GM23338 (cell line): ENCODE results near the gene TNFSF13. TPM values are rescaled to one million over a fixed set of nuclear protein-coding genes. Genes with fewer than 3 reads are reported as not detected.

Experiments used
- ATAC-seq: fragments of 200-7000 bp; cut with Tn5 transposase; 3 replicates; pipeline ENCODE4 v1.9.1; 2020
- DNase-seq: peaks from one replicate; pipeline ENCODE4 v3.0.0-alpha.2; 2015; ENCODE audit warnings: low spot score
- H2AFZ ChIP-seq: fragments of 200-600 bp; sonication (generic); 2 replicates; pipeline ENCODE4 v1.8.0; 2016; ENCODE audit warnings: antibody characterized with exemption, mild to moderate bottlenecking, moderate library complexity
- H3F3A ChIP-seq: fragments of 200-600 bp; sonication (generic); replicated peaks from 2 replicates; pipeline ENCODE4 v1.8.0; 2017; ENCODE audit warnings: antibody characterized with exemption, mixed run types, low read depth
- H3K27ac ChIP-seq: fragments of 200-600 bp; sonication (generic); 2 replicates; pipeline ENCODE4 v1.6.1; 2016; ENCODE audit warnings: low read depth
- H3K27me3 ChIP-seq: fragments of 200-600 bp; sonication (generic); 2 replicates; pipeline ENCODE4 v1.8.0; 2016; ENCODE audit warnings: mild to moderate bottlenecking, mixed run types, moderate library complexity; ENCODE audit not compliant: insufficient read depth
- H3K36me3 ChIP-seq: fragments of 200-600 bp; sonication (generic); 2 replicates; pipeline ENCODE4 v1.8.0; 2016; ENCODE audit warnings: mild to moderate bottlenecking; ENCODE audit not compliant: insufficient read depth
- H3K4me1 ChIP-seq: fragments of 200-600 bp; sonication (generic); 2 replicates; pipeline ENCODE4 v1.8.0; 2016; ENCODE audit warnings: mild to moderate bottlenecking, moderate library complexity; ENCODE audit not compliant: insufficient read depth
- H3K4me2 ChIP-seq: fragments of 200-600 bp; sonication (generic); 2 replicates; pipeline ENCODE4 v1.7.1; 2017; ENCODE audit warnings: mixed run types
- H3K4me3 ChIP-seq: fragments of 200-600 bp; sonication (generic); 2 replicates; pipeline ENCODE4 v1.6.1; 2016; ENCODE audit warnings: mixed run types
- H3K79me2 ChIP-seq: fragments of 200-600 bp; sonication (generic); replicated peaks from 2 replicates; pipeline ENCODE4 v1.8.0; 2017; ENCODE audit warnings: mild to moderate bottlenecking; ENCODE audit not compliant: insufficient read depth
- H3K9me2 ChIP-seq: fragments of 200-600 bp; sonication (generic); 2 replicates; pipeline ENCODE4 v1.8.0; 2017; ENCODE audit not compliant: insufficient read depth
- H4K20me1 ChIP-seq: fragments of 200-600 bp; sonication (generic); replicated peaks from 2 replicates; pipeline ENCODE4 v1.8.0; 2017; ENCODE audit warnings: mild to moderate bottlenecking; ENCODE audit not compliant: insufficient read depth
- H3K27ac Mint-ChIP-seq: 2 replicates; pipeline ENCODE4 v1.8.0; 2020; ENCODE audit warnings: inconsistent platforms, mild to moderate bottlenecking, moderate library complexity, mixed read lengths
- H3K27me3 Mint-ChIP-seq: 3 replicates; pipeline ENCODE4 v1.8.0; 2022; ENCODE audit warnings: low read depth, mild to moderate bottlenecking, moderate library complexity, mixed read lengths, inconsistent platforms; ENCODE audit not compliant: insufficient read depth, poor library complexity
- H3K36me3 Mint-ChIP-seq: 3 replicates; pipeline ENCODE4 v1.8.0; 2021; ENCODE audit warnings: low read depth, mild to moderate bottlenecking, inconsistent platforms, moderate library complexity, mixed read lengths
- H3K4me1 Mint-ChIP-seq: 3 replicates; pipeline ENCODE4 v1.8.0; 2020; ENCODE audit warnings: mild to moderate bottlenecking, inconsistent platforms, mixed read lengths
- H3K4me3 Mint-ChIP-seq: 3 replicates; pipeline ENCODE4 v1.8.0; 2021; ENCODE audit warnings: moderate library complexity, mild to moderate bottlenecking, inconsistent platforms, mixed read lengths
- H3K9me3 Mint-ChIP-seq: 3 replicates; pipeline ENCODE4 v1.8.0; 2020; ENCODE audit warnings: moderate library complexity, mild to moderate bottlenecking, inconsistent platforms, mixed read lengths
- CREB1 ChIP-seq: fragments of 250-450 bp; sonication (Bioruptor Pico); IDR thresholded peaks from 2 replicates; pipeline ENCODE4 v1.5.0; 2020; ENCODE audit warnings: low read depth, mild to moderate bottlenecking, moderate library complexity
- EZH2 ChIP-seq: fragments of 200-600 bp; sonication (generic); IDR thresholded peaks from one replicate; pipeline ENCODE4 v1.8.0; 2017; ENCODE audit warnings: antibody characterized with exemption, mild to moderate bottlenecking, low read depth; ENCODE audit not compliant: unreplicated experiment
- EZH2phosphoT487 ChIP-seq: fragments of 200-600 bp; sonication (generic); IDR thresholded peaks from one replicate; pipeline ENCODE4 v1.8.1; 2018; ENCODE audit warnings: antibody characterized with exemption; ENCODE audit not compliant: unreplicated experiment
- JUNB ChIP-seq: IDR thresholded peaks from one replicate; pipeline ENCODE4 v1.6.1; 2016; ENCODE audit warnings: antibody characterized with exemption; ENCODE audit not compliant: unreplicated experiment
- NANOG ChIP-seq: IDR thresholded peaks from 2 replicates; pipeline ENCODE4 v1.6.1; 2016; ENCODE audit warnings: antibody characterized with exemption, borderline replicate concordance
- POLR2AphosphoS5 ChIP-seq: IDR thresholded peaks from 2 replicates; pipeline ENCODE4 v1.6.1; 2016; ENCODE audit warnings: antibody characterized with exemption, low read depth
- STAT1 ChIP-seq: IDR thresholded peaks from one replicate; pipeline ENCODE4 v1.6.1; 2016; ENCODE audit warnings: antibody characterized with exemption; ENCODE audit not compliant: unreplicated experiment
- ZNF114 ChIP-seq: fragments of 250-450 bp; sonication (Bioruptor Pico); IDR thresholded peaks from 2 replicates; pipeline ENCODE4 v1.5.0; 2020; ENCODE audit warnings: mild to moderate bottlenecking, moderate library complexity
- ZNF331 ChIP-seq: fragments of 250-450 bp; sonication (Bioruptor Pico); IDR thresholded peaks from 2 replicates; pipeline ENCODE4 v1.5.0; 2020; ENCODE audit warnings: low read depth, mild to moderate bottlenecking, moderate library complexity
- polyA plus RNA-seq: library from polyadenylated mRNA; unstranded; fragments of >200 nt; fragmentation: Nextera tagmentation; extraction: Ambion mirVana; gene quantifications from 2 replicates; pipeline ENCODE4 v1.2.1, GENCODE V29; 2016
- total RNA-seq: library from RNA; depleted of rRNA; stranded (reverse); fragments of >200 nt; shearing (Covaris generic); gene quantifications from 2 replicates; pipeline ENCODE4 v1.2.3, GENCODE V29; 2014
- TF ChIP-seq, protein P1 (sequence below), 2 experiments: fragments of 200-600 bp in 1 of 2; sonication (generic) in 1 of 2; conservative IDR thresholded peaks; 2 replicates each; pipeline versions ENCODE4 v1.5.1 to v1.6.1; 2016 to 2017; ENCODE audit warnings: antibody characterized with exemption in 2 of 2, low read depth in 2 of 2, mild to moderate bottlenecking in 2 of 2, moderate library complexity in 1 of 2
- TF ChIP-seq, protein P2 (sequence below): IDR thresholded peaks from one replicate; pipeline ENCODE4 v1.6.1; 2018; ENCODE audit warnings: antibody characterized with exemption; ENCODE audit not compliant: unreplicated experiment
- TF ChIP-seq, protein P3 (sequence below): IDR thresholded peaks from 2 replicates; pipeline ENCODE4 v1.6.1; 2016; ENCODE audit warnings: antibody characterized with exemption
- TF ChIP-seq, protein P4 (sequence below): fragments of 250-450 bp; sonication (Bioruptor Pico); IDR thresholded peaks from 2 replicates; pipeline ENCODE4 v1.5.0; 2020; ENCODE audit warnings: mild to moderate bottlenecking, moderate library complexity

The TNFSF13 gene
- total and polyA plus RNA-seq, 2 experiments from 2014 or later: 2.2 TPM; not detected in 1

DNA sequence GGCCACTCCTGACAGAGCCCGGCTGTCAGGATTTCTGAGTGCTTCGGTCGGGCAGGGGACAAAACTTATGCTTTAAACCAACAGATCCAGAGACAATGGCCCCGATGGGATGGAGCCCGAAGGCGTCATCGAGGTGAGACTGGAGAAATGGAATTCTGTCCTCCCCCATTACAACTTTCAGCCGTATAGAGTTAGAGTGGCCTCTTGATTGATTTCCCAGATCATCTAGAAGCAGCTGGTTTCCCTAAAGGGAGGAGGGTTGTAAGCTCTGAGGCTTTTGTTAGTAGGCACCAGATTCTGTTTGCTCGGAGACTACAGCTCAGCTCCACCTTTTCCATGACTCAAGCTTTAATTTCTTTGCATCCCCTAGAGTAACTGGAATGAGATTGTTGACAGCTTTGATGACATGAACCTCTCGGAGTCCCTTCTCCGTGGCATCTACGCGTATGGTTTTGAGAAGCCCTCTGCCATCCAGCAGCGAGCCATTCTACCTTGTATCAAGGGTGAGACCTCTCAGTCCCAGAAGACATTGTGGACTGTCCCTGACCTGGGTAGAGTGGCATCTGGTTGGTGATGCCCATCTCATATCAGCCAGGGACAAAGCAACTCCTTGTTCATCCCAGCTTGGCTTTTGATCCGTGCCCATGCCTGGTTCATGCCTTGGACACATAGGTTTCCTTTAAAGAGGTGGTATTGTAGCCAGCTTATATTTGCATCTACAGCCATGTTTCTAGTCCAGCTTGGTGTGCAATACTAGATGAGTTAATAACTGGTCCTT lies 15.8 kb downstream of the TNFSF13 start:
- Histone ChIP-seq H4K20me1 (peaks cover 40% of the 10 kb centered on the region), H2AFZ (no peak overlapping the region), H3F3A (peaks cover 78% of the 10 kb centered on the region), H3K27ac (peak overlapping the region; percentile 97), H3K27me3 (no peaks in the 10 kb centered on the region), H3K36me3 (peaks cover 46% of the 10 kb centered on the region), H3K79me2 (peaks cover 59% of the 10 kb centered on the region), H3K4me2 (peak overlapping the region; percentile 100), H3K9me2 (no peaks in the 10 kb centered on the region), H3K4me1 (peaks cover 43% of the 10 kb centered on the region), H3K4me3 (peak overlapping the region; percentile 100)
- H3K27me3 Mint-ChIP-seq: peaks cover 46% of the 10 kb centered on the region
- DNase-seq: no peak
- H3K4me3 Mint-ChIP-seq: peak overlapping the region; percentile 90
- H3K36me3 Mint-ChIP-seq: peaks cover 95% of the 10 kb centered on the region
- peak overlapping the region; percentile 92 for H3K27ac Mint-ChIP-seq
- TF ChIP-seq, protein P1, sequence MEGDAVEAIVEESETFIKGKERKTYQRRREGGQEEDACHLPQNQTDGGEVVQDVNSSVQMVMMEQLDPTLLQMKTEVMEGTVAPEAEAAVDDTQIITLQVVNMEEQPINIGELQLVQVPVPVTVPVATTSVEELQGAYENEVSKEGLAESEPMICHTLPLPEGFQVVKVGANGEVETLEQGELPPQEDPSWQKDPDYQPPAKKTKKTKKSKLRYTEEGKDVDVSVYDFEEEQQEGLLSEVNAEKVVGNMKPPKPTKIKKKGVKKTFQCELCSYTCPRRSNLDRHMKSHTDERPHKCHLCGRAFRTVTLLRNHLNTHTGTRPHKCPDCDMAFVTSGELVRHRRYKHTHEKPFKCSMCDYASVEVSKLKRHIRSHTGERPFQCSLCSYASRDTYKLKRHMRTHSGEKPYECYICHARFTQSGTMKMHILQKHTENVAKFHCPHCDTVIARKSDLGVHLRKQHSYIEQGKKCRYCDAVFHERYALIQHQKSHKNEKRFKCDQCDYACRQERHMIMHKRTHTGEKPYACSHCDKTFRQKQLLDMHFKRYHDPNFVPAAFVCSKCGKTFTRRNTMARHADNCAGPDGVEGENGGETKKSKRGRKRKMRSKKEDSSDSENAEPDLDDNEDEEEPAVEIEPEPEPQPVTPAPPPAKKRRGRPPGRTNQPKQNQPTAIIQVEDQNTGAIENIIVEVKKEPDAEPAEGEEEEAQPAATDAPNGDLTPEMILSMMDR (conservative IDR thresholded peaks at IDR 0.05; ENCODE audit: low read depth in 2 of 2): no peak
- no peak for TF ChIP-seq EZH2phosphoT487
- TF ChIP-seq JUNB: no peak
- TF ChIP-seq CREB1: no peak
- TF ChIP-seq, protein P2, sequence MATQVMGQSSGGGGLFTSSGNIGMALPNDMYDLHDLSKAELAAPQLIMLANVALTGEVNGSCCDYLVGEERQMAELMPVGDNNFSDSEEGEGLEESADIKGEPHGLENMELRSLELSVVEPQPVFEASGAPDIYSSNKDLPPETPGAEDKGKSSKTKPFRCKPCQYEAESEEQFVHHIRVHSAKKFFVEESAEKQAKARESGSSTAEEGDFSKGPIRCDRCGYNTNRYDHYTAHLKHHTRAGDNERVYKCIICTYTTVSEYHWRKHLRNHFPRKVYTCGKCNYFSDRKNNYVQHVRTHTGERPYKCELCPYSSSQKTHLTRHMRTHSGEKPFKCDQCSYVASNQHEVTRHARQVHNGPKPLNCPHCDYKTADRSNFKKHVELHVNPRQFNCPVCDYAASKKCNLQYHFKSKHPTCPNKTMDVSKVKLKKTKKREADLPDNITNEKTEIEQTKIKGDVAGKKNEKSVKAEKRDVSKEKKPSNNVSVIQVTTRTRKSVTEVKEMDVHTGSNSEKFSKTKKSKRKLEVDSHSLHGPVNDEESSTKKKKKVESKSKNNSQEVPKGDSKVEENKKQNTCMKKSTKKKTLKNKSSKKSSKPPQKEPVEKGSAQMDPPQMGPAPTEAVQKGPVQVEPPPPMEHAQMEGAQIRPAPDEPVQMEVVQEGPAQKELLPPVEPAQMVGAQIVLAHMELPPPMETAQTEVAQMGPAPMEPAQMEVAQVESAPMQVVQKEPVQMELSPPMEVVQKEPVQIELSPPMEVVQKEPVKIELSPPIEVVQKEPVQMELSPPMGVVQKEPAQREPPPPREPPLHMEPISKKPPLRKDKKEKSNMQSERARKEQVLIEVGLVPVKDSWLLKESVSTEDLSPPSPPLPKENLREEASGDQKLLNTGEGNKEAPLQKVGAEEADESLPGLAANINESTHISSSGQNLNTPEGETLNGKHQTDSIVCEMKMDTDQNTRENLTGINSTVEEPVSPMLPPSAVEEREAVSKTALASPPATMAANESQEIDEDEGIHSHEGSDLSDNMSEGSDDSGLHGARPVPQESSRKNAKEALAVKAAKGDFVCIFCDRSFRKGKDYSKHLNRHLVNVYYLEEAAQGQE: no peak
- no peak for TF ChIP-seq ZNF114 (CRISPR knock-in tag)
- TF ChIP-seq, protein P3, sequence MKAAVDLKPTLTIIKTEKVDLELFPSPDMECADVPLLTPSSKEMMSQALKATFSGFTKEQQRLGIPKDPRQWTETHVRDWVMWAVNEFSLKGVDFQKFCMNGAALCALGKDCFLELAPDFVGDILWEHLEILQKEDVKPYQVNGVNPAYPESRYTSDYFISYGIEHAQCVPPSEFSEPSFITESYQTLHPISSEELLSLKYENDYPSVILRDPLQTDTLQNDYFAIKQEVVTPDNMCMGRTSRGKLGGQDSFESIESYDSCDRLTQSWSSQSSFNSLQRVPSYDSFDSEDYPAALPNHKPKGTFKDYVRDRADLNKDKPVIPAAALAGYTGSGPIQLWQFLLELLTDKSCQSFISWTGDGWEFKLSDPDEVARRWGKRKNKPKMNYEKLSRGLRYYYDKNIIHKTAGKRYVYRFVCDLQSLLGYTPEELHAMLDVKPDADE: no peak
- TF ChIP-seq NANOG: no peak
- TF ChIP-seq ZNF331 (CRISPR knock-in tag): no peak
- no peak; the same call in 1 of the 2 replicates for TF ChIP-seq POLR2AphosphoS5
- TF ChIP-seq STAT1: no peak
- TF ChIP-seq, protein P4, sequence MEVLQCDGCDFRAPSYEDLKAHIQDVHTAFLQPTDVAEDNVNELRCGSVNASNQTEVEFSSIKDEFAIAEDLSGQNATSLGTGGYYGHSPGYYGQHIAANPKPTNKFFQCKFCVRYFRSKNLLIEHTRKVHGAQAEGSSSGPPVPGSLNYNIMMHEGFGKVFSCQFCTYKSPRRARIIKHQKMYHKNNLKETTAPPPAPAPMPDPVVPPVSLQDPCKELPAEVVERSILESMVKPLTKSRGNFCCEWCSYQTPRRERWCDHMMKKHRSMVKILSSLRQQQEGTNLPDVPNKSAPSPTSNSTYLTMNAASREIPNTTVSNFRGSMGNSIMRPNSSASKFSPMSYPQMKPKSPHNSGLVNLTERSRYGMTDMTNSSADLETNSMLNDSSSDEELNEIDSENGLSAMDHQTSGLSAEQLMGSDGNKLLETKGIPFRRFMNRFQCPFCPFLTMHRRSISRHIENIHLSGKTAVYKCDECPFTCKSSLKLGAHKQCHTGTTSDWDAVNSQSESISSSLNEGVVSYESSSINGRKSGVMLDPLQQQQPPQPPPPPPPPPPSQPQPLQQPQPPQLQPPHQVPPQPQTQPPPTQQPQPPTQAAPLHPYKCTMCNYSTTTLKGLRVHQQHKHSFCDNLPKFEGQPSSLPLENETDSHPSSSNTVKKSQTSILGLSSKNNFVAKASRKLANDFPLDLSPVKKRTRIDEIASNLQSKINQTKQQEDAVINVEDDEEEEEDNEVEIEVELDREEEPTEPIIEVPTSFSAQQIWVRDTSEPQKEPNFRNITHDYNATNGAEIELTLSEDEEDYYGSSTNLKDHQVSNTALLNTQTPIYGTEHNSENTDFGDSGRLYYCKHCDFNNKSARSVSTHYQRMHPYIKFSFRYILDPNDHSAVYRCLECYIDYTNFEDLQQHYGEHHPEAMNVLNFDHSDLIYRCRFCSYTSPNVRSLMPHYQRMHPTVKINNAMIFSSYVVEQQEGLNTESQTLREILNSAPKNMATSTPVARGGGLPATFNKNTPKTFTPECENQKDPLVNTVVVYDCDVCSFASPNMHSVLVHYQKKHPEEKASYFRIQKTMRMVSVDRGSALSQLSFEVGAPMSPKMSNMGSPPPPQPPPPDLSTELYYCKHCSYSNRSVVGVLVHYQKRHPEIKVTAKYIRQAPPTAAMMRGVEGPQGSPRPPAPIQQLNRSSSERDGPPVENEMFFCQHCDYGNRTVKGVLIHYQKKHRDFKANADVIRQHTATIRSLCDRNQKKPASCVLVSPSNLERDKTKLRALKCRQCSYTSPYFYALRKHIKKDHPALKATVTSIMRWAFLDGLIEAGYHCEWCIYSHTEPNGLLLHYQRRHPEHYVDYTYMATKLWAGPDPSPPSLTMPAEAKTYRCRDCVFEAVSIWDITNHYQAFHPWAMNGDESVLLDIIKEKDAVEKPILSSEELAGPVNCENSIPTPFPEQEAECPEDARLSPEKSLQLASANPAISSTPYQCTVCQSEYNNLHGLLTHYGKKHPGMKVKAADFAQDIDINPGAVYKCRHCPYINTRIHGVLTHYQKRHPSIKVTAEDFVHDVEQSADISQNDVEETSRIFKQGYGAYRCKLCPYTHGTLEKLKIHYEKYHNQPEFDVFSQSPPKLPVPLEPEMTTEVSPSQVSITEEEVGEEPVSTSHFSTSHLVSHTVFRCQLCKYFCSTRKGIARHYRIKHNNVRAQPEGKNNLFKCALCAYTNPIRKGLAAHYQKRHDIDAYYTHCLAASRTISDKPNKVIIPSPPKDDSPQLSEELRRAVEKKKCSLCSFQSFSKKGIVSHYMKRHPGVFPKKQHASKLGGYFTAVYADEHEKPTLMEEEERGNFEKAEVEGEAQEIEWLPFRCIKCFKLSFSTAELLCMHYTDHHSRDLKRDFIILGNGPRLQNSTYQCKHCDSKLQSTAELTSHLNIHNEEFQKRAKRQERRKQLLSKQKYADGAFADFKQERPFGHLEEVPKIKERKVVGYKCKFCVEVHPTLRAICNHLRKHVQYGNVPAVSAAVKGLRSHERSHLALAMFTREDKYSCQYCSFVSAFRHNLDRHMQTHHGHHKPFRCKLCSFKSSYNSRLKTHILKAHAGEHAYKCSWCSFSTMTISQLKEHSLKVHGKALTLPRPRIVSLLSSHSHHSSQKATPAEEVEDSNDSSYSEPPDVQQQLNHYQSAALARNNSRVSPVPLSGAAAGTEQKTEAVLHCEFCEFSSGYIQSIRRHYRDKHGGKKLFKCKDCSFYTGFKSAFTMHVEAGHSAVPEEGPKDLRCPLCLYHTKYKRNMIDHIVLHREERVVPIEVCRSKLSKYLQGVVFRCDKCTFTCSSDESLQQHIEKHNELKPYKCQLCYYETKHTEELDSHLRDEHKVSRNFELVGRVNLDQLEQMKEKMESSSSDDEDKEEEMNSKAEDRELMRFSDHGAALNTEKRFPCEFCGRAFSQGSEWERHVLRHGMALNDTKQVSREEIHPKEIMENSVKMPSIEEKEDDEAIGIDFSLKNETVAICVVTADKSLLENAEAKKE (CRISPR knock-in tag): no peak
- TF ChIP-seq EZH2: no peak
- H3K9me3 Mint-ChIP-seq: peaks cover 11% of the 10 kb centered on the region; the same call in 2 of the 3 replicates
- peaks cover 59% of the 10 kb centered on the region for H3K4me1 Mint-ChIP-seq
- ATAC-seq: no peak
